ENCODE data around the gene CSH1. TPM values are rescaled to one million over a fixed set of nuclear protein-coding genes. Genes with fewer than 3 reads are reported as not detected.

The CSH1 gene
- total and polyA plus RNA-seq, 2 experiments from 2014 or later, result 0.68 TPM; not detected in 1

- no peaks in the 10 kb centered on the region for H4K20me1 ChIP-seq (replicated peaks; ENCODE audit: insufficient read depth)
- no peak within 1 kb of the TSS; the same call in 1 of the 2 replicates for H3K27ac Mint-ChIP-seq
- H3K4me2 ChIP-seq, result peak within 1 kb of the TSS; percentile 49
- H2AFZ ChIP-seq, result peak within 1 kb of the TSS; percentile 95
- H3K36me3 Mint-ChIP-seq (ENCODE audit: low read depth), result no peaks in the 10 kb centered on the region
- peak; percentile 90 for ATAC-seq
- H3F3A ChIP-seq (replicated peaks; ENCODE audit: low read depth), result no peaks in the 10 kb centered on the region
- no peak within 1 kb of the TSS for H3K27ac ChIP-seq (ENCODE audit: low read depth)
- peaks cover 16% of the 10 kb centered on the region for H3K4me1 Mint-ChIP-seq
- no peaks in the 10 kb centered on the region for H3K9me2 ChIP-seq (ENCODE audit: insufficient read depth)
- H3K4me3 ChIP-seq, result peak within 1 kb of the TSS; percentile 24; the same call in 1 of the 2 replicates
- no peaks in the 10 kb centered on the region for H3K36me3 ChIP-seq (ENCODE audit: insufficient read depth)
- peaks cover 3% of the 10 kb centered on the region for H3K27me3 Mint-ChIP-seq (ENCODE audit: insufficient read depth, low read depth, poor library complexity)
- H3K4me1 ChIP-seq (ENCODE audit: insufficient read depth), result peaks cover 14% of the 10 kb centered on the region; the same call in 1 of the 2 replicates
- no peaks in the 10 kb centered on the region for H3K79me2 ChIP-seq (replicated peaks; ENCODE audit: insufficient read depth)
- peak; percentile 82 for DNase-seq (ENCODE audit: low spot score)
- H3K4me3 Mint-ChIP-seq, result peak within 1 kb of the TSS; percentile 30; the same call in 1 of the 3 replicates
- TF ChIP-seq CREB1 (CRISPR knock-in tag; IDR thresholded peaks at IDR 0.05; ENCODE audit: low read depth) (no peak), STAT1 (IDR thresholded peaks at IDR 0.05; ENCODE audit: unreplicated experiment) (no peak), POLR2AphosphoS5 (IDR thresholded peaks at IDR 0.05; ENCODE audit: low read depth) (no peak), CTCF (conservative IDR thresholded peaks at IDR 0.05; ENCODE audit: low read depth in 2 of 2) (peak; percentile 58 to 67), ZNF114 (CRISPR knock-in tag; IDR thresholded peaks at IDR 0.05) (no peak), ZNF462 (CRISPR knock-in tag; IDR thresholded peaks at IDR 0.05) (no peak), EZH2 (IDR thresholded peaks at IDR 0.05; ENCODE audit: low read depth, unreplicated experiment) (no peak), REST (IDR thresholded peaks at IDR 0.05; ENCODE audit: unreplicated experiment) (no peak)
- H3K27me3 ChIP-seq (ENCODE audit: insufficient read depth), result no peaks in the 10 kb centered on the region
- no peaks in the 10 kb centered on the region; the same call in 2 of the 3 replicates for H3K9me3 Mint-ChIP-seq
Measured at GRCh38 chr17:63881935-63882601, 14.3 kb downstream of the CSH1 start, which contains the start of gene GH2. Gene GH2 (minus strand): TSS chr17:63881944. CDS start chr17:63881801, 143 bp downstream.

Measured in GM23338 (cell line).